Pancreas (tissue), 10 donors: Measurements from ENCODE around the gene DMAP1. TPM values are rescaled to one million over a fixed set of nuclear protein-coding genes. Genes with fewer than 3 reads are reported as not detected.

Source experiments
- ATAC-seq, 4 donors: fragments of 200-7000 bp; cut with Tn5 transposase; one replicate each; pipeline versions ENCODE4 v1.8.0 to v1.9.1; 2020; ENCODE audit warnings: mild to moderate bottlenecking in 4 of 4, moderate library complexity in 4 of 4
- DNase-seq, 6 donors: peaks; one replicate each; pipeline ENCODE4 v3.0.0-alpha.2; 2020
- FAIRE-seq: peaks from 2 replicates; lab custom pipeline; 2012; peaks lifted over from hg19 to GRCh38; lab: Jason Lieb, UNC
- H3K27ac ChIP-seq, 4 donors: fragments of 200-600 bp; sonication (generic); 1 replicate in 3 of 4; 2 replicates in 1 of 4; pipeline versions ENCODE4 v1.5.0 to v1.8.0; 2020
- H3K27me3 ChIP-seq, 4 donors: fragments of 200-600 bp; one replicate each; pipeline ENCODE4 v1.8.0; 2021
- H3K36me3 ChIP-seq, 3 donors: fragments of 200-600 bp; sonication (generic) in 1 of 3; one replicate each; pipeline versions ENCODE4 v1.5.0 to v1.8.0; 2020 to 2021
- H3K4me1 ChIP-seq, 3 donors: fragments of 200-600 bp; one replicate each; pipeline ENCODE4 v1.8.0; 2021
- H3K4me3 ChIP-seq, 4 donors: fragments of 200-600 bp; sonication (generic) in 2 of 4; one replicate each; pipeline versions ENCODE4 v1.5.0 to v1.8.0; 2020 to 2021
- H3K9me3 ChIP-seq, 4 donors: fragments of 200-600 bp; one replicate each; pipeline ENCODE4 v1.8.0; 2021
- WGBS, 2 donors: extraction: QIAGEN DNeasy Blood & Tissue Kit; methylation state at CpG; one replicate each; pipeline ENCODE4 v1.1.7; 2013; 5-methylcytosine and 5-hydroxymethylcytosine counted together
- intact Hi-C, 3 donors: fragments of 100-400 bp; cut with DNase I; formaldehyde crosslinking; loops; one replicate each; pipeline versions ENCODE4 v1.11.1 to v1.14.2; 2022
- polyA plus RNA-seq, 2 donors: library from polyadenylated mRNA; stranded (reverse); fragments of 200-250 nt; gene quantifications; one replicate each; pipeline ENCODE4 v1.2.3, GENCODE V29; 2013
- total RNA-seq, 6 donors: library from RNA; stranded (reverse); fragmentation: NEBNext Ultra II Directional in 4 of 6; extraction: Animal tissue kit (Norgen Biotek cat#: 25700) in 4 of 6; gene quantifications; one replicate each; pipeline versions ENCODE4 v1.2.1 to v1.2.4, GENCODE V29; 2021 to 2023
- TF ChIP-seq, protein P1 (sequence below), 4 donors: fragments of 200-600 bp; sonication (generic) in 3 of 4; IDR thresholded peaks; one replicate each; pipeline versions ENCODE4 v1.5.0 to v1.8.0; 2021; ENCODE audit warnings: antibody characterized with exemption in 4 of 4
- donor health status: healthy with polysubstance abuse.
- donor health status: DM: no; HTN: no; CAD: no; lungs with moderate emphysema.
- donor health status: DM: no; HTN: no; CAD: no.
- donor health status: control.
- donor health status: control.
- donor health status: Bipolar disorder and iron deficiency.
- donor health status: DM: yes; HTN: yes; CAD: no.
- donor health status: DM: no; HTN: no; CAD: no.
- donor health status: DM: no; HTN: no; CAD: no.
- donor health status: DM: yes; HTN: yes; CAD: no.

DMAP1 gene
- total and polyA plus RNA-seq, 8 donors, result 18.1 to 149 (median 27.8) TPM

DNA sequence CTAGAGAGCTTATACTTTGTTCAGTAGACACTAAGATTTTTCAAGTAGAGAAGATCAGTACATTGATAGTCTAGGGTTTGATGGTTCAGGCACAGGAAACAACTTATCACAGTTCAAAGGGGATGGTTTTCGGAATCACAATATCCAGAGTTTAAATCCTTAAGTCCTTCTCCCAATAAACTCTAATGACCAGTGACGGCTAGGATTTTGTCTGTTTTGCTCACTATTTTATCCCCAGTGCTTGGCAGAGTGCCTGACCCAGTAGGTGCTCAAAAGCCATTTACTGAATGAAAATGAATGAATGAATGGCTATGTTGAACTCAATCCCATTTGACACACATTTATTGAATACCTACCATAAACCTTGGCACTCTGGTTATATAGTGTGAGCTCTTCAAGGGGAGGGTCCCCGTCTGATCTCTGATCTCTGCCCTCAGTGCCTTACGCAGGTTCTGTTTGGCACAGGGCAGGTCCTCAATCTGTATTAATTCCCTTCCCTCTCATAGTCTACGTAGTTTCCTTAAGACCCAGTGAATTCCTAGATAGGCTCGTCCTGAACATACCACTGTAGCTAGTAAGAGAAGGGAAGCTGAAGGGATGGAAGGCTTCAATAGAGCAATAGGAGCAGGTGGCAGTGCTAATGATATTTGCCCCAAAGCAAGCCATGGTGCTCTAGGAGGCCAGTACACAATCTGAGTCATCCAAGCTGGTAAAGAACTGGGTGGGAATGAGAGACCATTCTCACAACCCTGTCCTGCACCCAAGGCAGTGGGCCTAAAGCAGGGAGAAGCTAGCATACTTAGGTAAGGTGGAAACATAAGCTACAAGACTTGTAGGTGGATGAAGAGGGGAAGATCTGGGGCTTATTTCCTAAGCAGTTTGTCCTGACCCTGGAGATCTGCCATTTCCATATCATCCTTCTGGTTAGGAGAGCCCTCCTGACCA is 53.4 kb downstream of the DMAP1 start:
- Histone ChIP-seq H3K4me1 (no peaks in the 10 kb centered on the region), H3K27ac (no peak overlapping the region), H3K27me3 (no peaks in the 10 kb centered on the region), H3K4me3 (no peak overlapping the region), H3K36me3 (no peaks in the 10 kb centered on the region), H3K9me3 (no peaks in the 10 kb centered on the region)
- WGBS, 2 donors, result 93 to 95% methylated on average over 6 of the region's 6 CpGs
- TF ChIP-seq, protein P1, sequence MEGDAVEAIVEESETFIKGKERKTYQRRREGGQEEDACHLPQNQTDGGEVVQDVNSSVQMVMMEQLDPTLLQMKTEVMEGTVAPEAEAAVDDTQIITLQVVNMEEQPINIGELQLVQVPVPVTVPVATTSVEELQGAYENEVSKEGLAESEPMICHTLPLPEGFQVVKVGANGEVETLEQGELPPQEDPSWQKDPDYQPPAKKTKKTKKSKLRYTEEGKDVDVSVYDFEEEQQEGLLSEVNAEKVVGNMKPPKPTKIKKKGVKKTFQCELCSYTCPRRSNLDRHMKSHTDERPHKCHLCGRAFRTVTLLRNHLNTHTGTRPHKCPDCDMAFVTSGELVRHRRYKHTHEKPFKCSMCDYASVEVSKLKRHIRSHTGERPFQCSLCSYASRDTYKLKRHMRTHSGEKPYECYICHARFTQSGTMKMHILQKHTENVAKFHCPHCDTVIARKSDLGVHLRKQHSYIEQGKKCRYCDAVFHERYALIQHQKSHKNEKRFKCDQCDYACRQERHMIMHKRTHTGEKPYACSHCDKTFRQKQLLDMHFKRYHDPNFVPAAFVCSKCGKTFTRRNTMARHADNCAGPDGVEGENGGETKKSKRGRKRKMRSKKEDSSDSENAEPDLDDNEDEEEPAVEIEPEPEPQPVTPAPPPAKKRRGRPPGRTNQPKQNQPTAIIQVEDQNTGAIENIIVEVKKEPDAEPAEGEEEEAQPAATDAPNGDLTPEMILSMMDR (IDR thresholded peaks at IDR 0.05), result no peak
- intact Hi-C loops, result no loop called here
- no peak for FAIRE-seq
- DNase-seq, result no peak
- ATAC-seq, result no peak

DNA sequence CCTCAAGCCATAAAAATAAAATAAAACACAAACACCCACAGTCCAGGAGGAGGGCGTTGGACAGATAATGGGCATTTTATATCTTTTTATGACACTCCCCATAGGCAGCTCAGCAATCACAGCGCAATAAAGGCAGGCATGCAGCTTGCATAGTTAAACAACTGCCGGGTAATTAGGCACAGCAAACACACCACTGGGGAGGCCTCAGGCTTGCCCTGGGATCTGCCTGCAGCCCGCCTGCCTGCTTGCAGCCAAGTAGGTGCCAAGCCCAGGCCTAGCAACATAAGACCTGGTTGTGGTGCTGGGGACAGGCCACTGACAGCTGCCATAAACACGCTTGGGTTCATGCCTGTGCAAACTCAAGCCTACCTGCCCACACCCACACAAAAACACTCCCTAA is 54.2 kb downstream of the DMAP1 start:
- no peak overlapping the region for H3K27ac ChIP-seq
- TF ChIP-seq, protein P1 (IDR thresholded peaks at IDR 0.05), result no peak
- no peaks in the 10 kb centered on the region for H3K36me3 ChIP-seq
- no peak for FAIRE-seq
- no peak for DNase-seq
- intact Hi-C loops, result no loop called here
- no peak overlapping the region for H3K4me3 ChIP-seq
- no peaks in the 10 kb centered on the region for H3K4me1 ChIP-seq
- ATAC-seq, result peak in 3 of 4 donors; percentile 31 to 76 (median 74)
- no peaks in the 10 kb centered on the region for H3K27me3 ChIP-seq
- no peaks in the 10 kb centered on the region for H3K9me3 ChIP-seq
- WGBS, 2 donors, result 89 to 96% methylated on average over 5 of the region's 5 CpGs

DNA sequence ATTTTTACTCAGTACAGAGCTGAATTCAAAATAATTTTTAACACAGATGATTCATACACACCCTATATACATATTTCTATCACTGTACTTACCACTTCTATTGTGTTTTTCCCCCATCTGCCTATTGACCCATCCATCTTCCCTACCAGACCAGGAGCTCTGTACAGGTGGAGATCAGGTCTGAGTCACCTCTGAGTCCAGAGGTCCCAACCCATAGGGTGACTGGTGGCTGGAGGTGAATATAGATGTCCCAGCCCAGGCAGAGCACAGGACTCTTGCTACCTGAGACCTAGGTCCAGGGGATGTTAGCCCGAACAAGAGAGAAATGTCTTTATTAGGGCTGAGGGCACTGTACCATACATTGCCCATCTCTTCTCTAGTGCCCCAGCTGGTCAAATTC is 54.8 kb downstream of the DMAP1 start:
- Histone ChIP-seq H3K4me1 (no peaks in the 10 kb centered on the region), H3K27me3 (no peaks in the 10 kb centered on the region), H3K4me3 (no peak overlapping the region), H3K36me3 (no peaks in the 10 kb centered on the region), H3K9me3 (no peaks in the 10 kb centered on the region), H3K27ac (no peak overlapping the region)
- intact Hi-C loops, result no loop called here
- TF ChIP-seq, protein P1 (IDR thresholded peaks at IDR 0.05), result no peak
- WGBS, 2 donors, result 95 to 100% methylated on average over 1 of the region's 1 CpG
- ATAC-seq (no peak), DNase-seq (no peak), FAIRE-seq (no peak)

Other genes starting within 250 kb of the DMAP1 start
- gene DPH2, start 243.5 kb upstream of the DMAP1 start, total RNA-seq, result 10 to 100 TPM; 10.8 to 19.4 (median 12.8) TPM
- gene DPH2, start 243.5 kb upstream of the DMAP1 start, polyA plus RNA-seq, result 10 to 100 TPM; 20.0 to 22.0 TPM
- gene ATP6V0B, start 238.5 kb upstream of the DMAP1 start, total RNA-seq, result 100 to 1,000 TPM in 1 of 6 donors, 10 to 100 TPM in 5; 59.8 to 108 (median 82.2) TPM
- 100 to 1,000 TPM; 135 to 208 TPM for gene ATP6V0B, start 238.5 kb upstream of the DMAP1 start, polyA plus RNA-seq
- 10 to 100 TPM; 16.7 to 29.9 (median 25.9) TPM for gene B4GALT2, start 234.3 kb upstream of the DMAP1 start, total RNA-seq
- 10 to 100 TPM; 28.2 to 36.7 TPM for gene B4GALT2, start 234.3 kb upstream of the DMAP1 start, polyA plus RNA-seq
- 10 to 100 TPM in 1 of 6 donors, 1 to 10 TPM in 5; 3.9 to 13.2 (median 5.3) TPM for gene CCDC24, start 221.9 kb upstream of the DMAP1 start, total RNA-seq
- gene CCDC24, start 221.9 kb upstream of the DMAP1 start, polyA plus RNA-seq, result 10 to 100 TPM; 39.2 to 45.9 TPM
- gene SLC6A9, start 182.0 kb upstream of the DMAP1 start, total RNA-seq, result 10 to 100 TPM in 1 of 6 donors, 1 to 10 TPM in 5; 1.9 to 23.4 (median 4.2) TPM
- gene SLC6A9, start 182.0 kb upstream of the DMAP1 start, polyA plus RNA-seq, result 1 to 10 TPM; 3.9 to 5.0 TPM
- under 1 TPM in 1 of 6 donors, not detected in 5; 0.12 TPM for gene KLF17, start 94.7 kb upstream of the DMAP1 start, total RNA-seq
- gene KLF17, start 94.7 kb upstream of the DMAP1 start, polyA plus RNA-seq, result not detected
- gene KLF18, start 71.8 kb upstream of the DMAP1 start, total RNA-seq, result not detected
- not detected for gene KLF18, start 71.8 kb upstream of the DMAP1 start, polyA plus RNA-seq
- 10 to 100 TPM; 18.9 to 27.4 (median 21.7) TPM for gene ERI3, start 141.8 kb downstream of the DMAP1 start, total RNA-seq
- 10 to 100 TPM; 21.0 to 33.7 TPM for gene ERI3, start 141.8 kb downstream of the DMAP1 start, polyA plus RNA-seq
- 10 to 100 TPM; 22.3 to 43.2 (median 29.2) TPM for gene RNF220, start 191.8 kb downstream of the DMAP1 start, total RNA-seq
- gene RNF220, start 191.8 kb downstream of the DMAP1 start, polyA plus RNA-seq, result 10 to 100 TPM; 34.4 to 43.0 TPM